Suppressor macrophage (primary cell): ENCODE measurements around the gene GTPBP6.
"Not testable (repeated sequence)": the region's sequence is repeated elsewhere in the genome, so short reads cannot be mapped to it uniquely, and the experiment has no call there.

Experiments
- DNase-seq, 4 experiments: peaks; one replicate each; pipeline ENCODE4 v3.0.0-alpha.2; 2020 to 2022

The GTPBP6 gene

DNA sequence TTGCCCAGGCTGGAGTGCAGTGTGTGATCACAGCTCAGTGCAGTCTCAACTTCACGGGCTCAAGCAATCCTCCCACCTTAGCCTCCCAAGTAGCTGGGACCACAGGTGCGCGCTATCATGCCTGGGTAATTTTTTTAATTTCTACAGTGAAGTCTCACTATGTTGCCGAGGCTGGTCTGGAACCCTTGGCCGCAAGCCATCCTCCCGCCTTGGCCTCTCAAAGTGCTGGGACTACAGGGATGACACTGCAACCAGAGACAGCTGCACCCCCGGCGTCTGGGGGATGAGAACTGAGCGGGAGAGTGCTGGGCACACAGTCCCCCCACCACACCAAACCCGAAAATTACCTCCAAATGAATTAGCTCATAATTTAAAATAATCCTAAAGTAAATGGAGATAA is 33.1 kb upstream of the GTPBP6 start:
- DNase-seq = no peak

GRCh38 chrX:351324-351641 is 32.7 kb upstream of the GTPBP6 start:
- not testable (repeated sequence) for DNase-seq

DNA sequence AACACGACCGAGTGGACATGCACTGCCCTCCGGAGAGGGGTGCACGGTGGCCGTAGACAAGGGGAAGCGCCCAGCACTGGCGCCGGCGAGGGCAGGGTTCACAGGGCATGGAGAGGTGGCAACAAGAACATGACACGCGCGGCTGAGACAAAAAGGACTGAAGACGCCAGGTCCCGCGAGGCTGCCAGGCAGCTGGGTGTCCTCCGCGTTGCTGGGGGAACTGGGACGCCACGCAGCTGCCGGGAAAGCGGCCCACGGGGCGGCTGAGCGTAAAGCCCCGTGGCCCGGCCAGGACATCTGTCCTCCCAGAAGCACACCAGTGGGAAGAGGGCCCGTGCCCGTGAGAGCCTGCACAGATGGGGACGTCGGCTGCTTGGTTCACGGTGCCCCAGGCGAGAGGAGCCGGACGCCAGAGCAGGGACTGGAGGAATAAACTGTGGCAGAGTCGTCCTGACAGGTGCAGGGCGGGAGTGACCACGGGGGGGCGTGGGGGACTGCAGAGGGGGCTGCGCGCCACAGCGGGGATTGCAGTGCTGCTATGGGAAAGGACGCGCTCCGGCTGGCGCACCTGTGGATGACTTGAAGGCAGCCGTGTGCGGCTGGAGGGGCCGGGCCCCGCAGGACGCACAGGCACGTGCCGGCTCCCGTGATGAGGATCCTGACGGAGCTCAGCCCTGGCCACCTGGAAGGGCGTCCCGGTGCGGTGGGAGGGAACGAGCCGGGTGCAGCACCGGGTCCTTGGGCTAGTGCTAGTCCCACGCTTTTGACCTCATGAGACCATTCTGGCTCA is 32.1 kb upstream of the GTPBP6 start:
- DNase-seq = no peak

DNA sequence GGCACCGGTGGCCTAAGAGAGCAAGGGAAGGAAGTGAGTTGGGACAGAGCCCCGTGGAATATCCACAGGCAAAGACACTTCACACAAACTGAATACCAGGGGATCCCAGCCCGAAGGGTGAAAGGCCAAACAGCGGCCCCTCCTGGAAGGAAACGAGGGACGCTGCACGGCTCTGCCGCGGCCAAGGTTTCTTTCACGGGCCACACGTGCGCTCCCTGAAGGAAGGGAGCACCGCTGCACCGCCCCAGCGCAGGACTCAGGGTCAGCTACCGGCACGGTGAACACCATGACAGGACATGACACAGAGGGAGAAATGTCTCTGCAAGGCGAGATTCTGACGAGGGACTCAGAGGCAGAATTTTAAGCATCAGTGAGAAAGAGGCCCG is 31.5 kb upstream of the GTPBP6 start:
- DNase-seq = no peak

- no peak for DNase-seq
These were observed 31.1 kb upstream of the GTPBP6 start for GRCh38 chrX:349702-350101.

DNA sequence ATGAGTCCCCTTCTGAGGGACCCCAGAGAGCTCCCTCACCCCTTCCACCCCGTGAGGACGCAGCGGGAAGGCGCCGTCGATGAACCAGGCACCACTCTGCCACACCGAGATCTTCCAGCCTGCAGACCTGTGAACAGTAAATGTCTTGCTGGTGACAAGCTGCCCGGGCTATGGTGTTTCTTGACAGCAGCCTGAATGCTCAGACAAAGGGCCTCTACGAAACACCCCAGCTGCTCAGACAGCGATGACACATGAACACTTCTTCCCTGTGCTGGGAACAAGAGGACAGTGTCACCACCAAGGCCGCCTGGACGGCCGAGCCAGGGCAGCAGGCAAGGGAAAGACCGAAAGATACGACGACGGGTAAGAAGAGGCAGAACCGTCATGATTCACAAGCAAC is 30.6 kb upstream of the GTPBP6 start:
- DNase-seq = no peak

GRCh38 chrX:348461-349117 is 30.0 kb upstream of the GTPBP6 start:
- DNase-seq = no peak

GRCh38 chrX:347351-348117 is 28.9 kb upstream of the GTPBP6 start:
- no peak for DNase-seq

GRCh38 chrX:346034-346813 is 27.6 kb upstream of the GTPBP6 start:
- DNase-seq = no peak

DNA sequence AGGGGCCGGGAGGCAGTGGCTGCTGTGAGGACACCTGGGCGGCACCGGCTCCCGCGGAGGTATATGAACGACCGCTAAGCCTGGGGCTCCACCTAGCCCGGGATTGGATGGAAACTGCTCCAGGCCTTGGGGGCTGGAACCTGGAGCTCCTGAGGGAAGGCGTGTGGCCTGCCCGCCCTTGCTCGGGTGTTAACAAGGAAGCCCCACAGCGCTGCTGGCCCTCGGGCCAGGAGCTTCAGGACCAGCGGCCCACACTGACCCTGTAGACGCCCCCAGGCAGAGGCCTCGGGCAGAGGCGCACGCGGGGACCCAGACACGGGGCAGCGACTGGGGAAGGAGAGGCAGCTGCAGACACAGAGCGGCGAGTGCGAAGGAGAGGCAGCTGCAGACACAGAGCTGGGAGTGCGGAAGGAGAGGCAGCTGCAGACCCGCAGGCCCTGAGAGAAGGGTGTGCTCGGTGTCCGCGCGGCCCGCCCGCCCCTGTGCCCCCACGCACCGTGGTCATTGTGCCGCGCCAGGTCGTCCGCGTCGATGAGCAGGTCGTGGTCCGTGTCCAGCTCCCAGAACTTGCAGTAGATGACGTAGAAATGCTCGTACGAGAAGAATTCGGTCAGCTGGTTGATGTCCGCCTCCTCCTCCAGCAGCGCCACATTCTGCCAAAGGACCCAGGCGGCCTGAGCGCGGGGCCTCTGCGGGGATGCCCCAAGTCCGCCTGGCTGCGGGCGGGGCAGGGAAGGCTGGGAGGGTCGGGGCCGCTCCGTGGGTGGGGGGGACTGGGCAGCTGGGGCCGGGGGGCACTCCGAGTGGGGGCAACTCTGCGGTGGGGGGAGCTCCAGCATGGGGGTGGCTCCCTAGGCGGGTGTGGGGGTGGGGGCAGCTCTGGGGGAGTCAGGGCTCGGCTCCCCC is 26.7 kb upstream of the GTPBP6 start:
- DNase-seq = no peak

DNA sequence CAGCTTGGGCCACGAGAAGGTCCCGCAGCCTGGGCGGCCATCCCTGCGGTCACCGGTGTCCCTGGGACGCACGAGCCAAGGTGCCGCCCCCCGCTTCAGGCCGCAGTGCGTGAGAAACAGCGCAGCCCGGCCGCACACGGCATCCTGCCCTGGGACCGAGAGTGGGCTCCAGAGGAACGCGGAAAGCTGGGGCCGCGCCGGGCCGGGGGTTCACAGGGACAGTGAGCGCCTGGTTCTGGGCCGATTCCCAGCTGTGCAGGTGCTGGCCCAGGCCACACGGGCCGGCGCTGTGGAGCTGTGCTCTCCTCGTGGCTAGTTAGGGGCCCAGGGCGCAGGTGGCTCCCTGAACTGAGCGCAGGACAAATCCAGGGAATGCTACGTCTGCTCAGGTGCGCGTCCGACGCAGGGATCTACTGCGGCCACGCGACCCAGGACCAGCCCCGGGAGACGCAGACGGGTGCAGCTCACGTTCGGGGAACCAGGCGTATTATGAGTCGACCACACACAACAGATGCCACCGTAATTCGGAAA is 25.8 kb upstream of the GTPBP6 start:
- DNase-seq = no peak

DNA sequence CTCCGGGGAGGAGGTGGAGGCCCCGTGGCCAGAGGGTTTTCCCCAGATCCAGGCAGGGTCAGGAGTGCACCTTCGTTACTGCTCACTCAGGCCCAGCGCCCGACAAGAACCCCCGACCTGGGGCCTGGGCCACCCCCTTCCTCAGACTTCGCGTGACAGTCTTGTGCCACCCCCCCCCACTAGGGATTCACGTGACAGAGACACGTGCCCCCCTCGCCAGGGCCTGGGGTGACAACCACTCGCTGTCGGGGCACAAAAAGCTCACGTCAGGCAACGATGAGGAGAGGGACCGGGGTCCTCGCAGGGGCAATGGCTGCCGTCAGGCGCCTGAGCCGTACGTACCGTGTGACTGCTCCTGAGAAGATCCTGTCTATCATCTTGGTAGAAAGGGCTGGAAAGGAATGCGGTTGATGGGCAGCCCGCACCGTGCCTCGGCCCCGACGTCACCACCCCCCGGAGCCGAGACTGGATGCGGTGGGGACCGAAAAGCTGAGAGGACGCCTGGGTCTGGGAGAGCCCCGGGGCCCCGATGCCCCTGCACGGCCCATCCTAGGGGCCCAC is 23.0 kb upstream of the GTPBP6 start:
- DNase-seq = no peak

- no peak for DNase-seq
These were observed 22.2 kb upstream of the GTPBP6 start for GRCh38 chrX:340641-341423.

DNA sequence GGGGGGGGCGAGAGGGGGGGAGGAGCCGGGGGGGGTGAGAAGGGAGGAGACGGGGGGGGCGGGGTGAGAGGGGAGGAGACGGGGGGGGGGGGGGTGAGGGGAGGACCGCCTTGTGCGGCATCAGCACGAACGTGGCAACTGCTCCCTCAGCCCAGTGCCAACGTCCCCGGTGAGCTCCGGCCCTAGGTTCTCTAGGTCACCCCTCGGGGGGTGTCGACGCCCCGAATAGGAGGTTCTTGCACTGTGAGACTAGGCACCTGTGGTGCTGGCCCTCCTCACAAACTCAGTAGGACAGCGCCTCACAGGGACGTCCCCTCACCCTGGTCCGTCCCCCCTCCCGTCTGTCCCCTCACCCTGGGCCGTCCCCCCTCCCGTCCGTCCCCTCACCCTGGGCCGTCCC is 21.5 kb upstream of the GTPBP6 start:
- DNase-seq = no peak

- no peak for DNase-seq
These were observed 20.3 kb upstream of the GTPBP6 start for GRCh38 chrX:338836-339400.

- DNase-seq = no peak
These were observed 19.8 kb upstream of the GTPBP6 start for GRCh38 chrX:338281-338835.

- no peak for DNase-seq
These were observed 18.8 kb upstream of the GTPBP6 start for GRCh38 chrX:337331-337831.

GRCh38 chrX:336227-336626 is 17.6 kb upstream of the GTPBP6 start:
- no peak for DNase-seq

- DNase-seq = no peak
These were observed 17.2 kb upstream of the GTPBP6 start for GRCh38 chrX:335758-336155.
